ENCODE data around the gene DENND1A.

DNA sequence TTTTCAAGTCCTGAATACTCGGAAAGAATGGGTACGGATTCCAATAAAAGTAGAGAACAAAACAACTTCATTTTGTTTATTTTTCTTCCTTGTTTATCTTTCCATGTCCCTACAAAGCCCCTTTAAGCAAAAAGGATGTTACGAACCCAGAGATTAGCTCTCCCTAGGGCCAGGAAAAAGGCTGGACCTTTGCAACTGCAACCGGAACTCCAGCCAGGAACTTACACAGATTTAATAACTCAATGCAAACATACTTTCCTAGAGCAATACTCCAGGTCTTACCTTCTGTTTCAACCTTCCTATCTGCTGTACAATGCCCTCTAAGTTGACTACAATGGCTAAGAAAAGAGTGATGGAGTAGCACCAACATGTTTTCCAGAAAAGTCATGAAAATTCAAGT, 7.0 kb downstream of the DENND1A start:
- TF ChIP-seq POLR2A (IDR thresholded peaks at IDR 0.05) (no peak), POLR2AphosphoS5 (IDR thresholded peaks at IDR 0.05) (no peak)
- TF ChIP-seq, protein P1, sequence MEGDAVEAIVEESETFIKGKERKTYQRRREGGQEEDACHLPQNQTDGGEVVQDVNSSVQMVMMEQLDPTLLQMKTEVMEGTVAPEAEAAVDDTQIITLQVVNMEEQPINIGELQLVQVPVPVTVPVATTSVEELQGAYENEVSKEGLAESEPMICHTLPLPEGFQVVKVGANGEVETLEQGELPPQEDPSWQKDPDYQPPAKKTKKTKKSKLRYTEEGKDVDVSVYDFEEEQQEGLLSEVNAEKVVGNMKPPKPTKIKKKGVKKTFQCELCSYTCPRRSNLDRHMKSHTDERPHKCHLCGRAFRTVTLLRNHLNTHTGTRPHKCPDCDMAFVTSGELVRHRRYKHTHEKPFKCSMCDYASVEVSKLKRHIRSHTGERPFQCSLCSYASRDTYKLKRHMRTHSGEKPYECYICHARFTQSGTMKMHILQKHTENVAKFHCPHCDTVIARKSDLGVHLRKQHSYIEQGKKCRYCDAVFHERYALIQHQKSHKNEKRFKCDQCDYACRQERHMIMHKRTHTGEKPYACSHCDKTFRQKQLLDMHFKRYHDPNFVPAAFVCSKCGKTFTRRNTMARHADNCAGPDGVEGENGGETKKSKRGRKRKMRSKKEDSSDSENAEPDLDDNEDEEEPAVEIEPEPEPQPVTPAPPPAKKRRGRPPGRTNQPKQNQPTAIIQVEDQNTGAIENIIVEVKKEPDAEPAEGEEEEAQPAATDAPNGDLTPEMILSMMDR (IDR thresholded peaks at IDR 0.05), result no peak
